ENCODE data around the gene VWA3A.

DNA sequence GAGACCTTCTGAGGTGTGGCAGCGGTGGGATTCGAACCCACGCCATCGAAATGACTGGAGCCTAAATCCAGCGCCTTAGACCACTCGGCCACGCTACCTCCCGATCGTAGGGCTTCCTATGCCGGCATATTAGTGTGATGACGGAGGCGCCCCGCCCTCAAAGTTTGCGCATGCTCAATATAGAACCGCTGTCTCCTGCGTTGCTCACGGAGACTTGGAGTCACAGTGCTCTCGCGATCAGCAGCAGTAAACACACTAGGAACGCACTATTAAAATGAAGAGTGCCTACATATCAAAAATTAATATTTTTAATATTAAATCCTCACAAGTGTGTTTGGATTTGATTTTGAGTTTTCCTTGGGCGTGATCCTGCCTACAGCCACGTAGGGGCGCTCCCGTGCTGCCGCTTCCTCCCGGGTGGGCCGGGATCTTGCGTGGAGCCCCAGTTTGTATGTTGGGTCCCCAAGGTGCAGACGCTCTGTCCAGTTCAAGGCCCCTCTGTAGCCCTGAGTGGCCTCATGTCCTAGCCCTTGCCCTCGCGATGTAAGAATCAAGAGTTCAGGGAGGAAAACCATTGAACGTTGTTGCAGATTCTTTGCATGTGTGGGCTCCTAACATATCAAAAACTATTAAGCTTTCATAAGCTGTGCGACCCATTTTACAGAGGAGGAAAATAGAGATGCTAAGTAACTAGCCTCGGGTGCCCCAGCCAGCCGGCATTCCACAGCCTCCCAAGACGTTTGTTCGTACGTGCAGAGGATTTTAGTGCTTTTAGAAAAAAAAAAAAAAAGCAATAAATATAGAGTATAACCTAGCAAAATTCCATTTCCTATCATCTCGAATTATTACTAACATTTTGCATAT, 103.6 kb downstream of the VWA3A start:
- peak; percentile 92 for TF ChIP-seq CHD4 (IDR thresholded peaks at IDR 0.05; ENCODE audit: borderline replicate concordance)
- no peak for TF ChIP-seq MAFK (IDR thresholded peaks at IDR 0.05; ENCODE audit: partially characterized antibody)
- TF ChIP-seq, protein P1, sequence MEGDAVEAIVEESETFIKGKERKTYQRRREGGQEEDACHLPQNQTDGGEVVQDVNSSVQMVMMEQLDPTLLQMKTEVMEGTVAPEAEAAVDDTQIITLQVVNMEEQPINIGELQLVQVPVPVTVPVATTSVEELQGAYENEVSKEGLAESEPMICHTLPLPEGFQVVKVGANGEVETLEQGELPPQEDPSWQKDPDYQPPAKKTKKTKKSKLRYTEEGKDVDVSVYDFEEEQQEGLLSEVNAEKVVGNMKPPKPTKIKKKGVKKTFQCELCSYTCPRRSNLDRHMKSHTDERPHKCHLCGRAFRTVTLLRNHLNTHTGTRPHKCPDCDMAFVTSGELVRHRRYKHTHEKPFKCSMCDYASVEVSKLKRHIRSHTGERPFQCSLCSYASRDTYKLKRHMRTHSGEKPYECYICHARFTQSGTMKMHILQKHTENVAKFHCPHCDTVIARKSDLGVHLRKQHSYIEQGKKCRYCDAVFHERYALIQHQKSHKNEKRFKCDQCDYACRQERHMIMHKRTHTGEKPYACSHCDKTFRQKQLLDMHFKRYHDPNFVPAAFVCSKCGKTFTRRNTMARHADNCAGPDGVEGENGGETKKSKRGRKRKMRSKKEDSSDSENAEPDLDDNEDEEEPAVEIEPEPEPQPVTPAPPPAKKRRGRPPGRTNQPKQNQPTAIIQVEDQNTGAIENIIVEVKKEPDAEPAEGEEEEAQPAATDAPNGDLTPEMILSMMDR (IDR thresholded peaks at IDR 0.05) = peak; percentile 94
- TF ChIP-seq, protein P2, sequence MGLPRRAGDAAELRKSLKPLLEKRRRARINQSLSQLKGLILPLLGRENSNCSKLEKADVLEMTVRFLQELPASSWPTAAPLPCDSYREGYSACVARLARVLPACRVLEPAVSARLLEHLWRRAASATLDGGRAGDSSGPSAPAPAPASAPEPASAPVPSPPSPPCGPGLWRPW (IDR thresholded peaks at IDR 0.05) = no peak
- TF ChIP-seq EP300 (IDR thresholded peaks at IDR 0.05) = no peak
- TF ChIP-seq POLR2A (IDR thresholded peaks at IDR 0.05; ENCODE audit: low read length) = 0 out of 2 replicates have a peak, but pooled peaks have one; percentile 13
- no peak for TF ChIP-seq ESRRA (IDR thresholded peaks at IDR 0.05; ENCODE audit: borderline replicate concordance, low read length)
- 0 out of 2 replicates have a peak, but pooled peaks have one; percentile 42 for TF ChIP-seq MYC (IDR thresholded peaks at IDR 0.05; ENCODE audit: borderline replicate concordance, low read length)
- TF ChIP-seq, protein P3, sequence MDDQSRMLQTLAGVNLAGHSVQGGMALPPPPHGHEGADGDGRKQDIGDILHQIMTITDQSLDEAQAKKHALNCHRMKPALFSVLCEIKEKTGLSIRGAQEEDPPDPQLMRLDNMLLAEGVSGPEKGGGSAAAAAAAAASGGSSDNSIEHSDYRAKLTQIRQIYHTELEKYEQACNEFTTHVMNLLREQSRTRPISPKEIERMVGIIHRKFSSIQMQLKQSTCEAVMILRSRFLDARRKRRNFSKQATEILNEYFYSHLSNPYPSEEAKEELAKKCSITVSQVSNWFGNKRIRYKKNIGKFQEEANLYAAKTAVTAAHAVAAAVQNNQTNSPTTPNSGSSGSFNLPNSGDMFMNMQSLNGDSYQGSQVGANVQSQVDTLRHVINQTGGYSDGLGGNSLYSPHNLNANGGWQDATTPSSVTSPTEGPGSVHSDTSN (IDR thresholded peaks at IDR 0.05) = no peak
- TF ChIP-seq CBX8 (IDR thresholded peaks at IDR 0.05) = no peak
- peak; percentile 74 for TF ChIP-seq CHD2 (IDR thresholded peaks at IDR 0.05; ENCODE audit: low read length, partially characterized antibody)
- TF ChIP-seq, protein P4, sequence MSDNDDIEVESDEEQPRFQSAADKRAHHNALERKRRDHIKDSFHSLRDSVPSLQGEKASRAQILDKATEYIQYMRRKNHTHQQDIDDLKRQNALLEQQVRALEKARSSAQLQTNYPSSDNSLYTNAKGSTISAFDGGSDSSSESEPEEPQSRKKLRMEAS (IDR thresholded peaks at IDR 0.05) = peak; percentile 47

Measured in A549 (cell line).